ENCODE data around the gene TCOF1.

DNA sequence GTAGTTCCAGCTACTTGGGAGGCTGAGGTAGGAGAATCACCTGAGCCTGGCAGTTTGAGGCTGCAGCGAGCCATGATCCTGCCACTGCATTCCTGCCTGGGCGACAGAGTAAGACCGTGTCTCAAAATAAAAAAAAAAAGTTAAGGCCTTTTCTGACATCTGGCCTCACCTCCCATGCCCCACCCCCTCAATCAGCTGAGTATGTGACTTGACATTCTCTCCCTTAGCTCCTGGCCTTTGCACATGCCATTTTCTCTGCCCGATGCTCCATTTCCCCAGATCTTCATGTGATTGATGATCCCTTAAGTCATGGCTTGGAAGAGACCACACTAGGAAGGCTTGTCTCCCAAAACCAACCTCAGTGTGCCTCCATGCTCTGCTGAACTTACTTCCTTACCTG, 17.7 kb upstream of the TCOF1 start:
- TF ChIP-seq GATA2 (IDR thresholded peaks at IDR 0.05; ENCODE audit: low read depth, low read length) (no peak), GATA3 (IDR thresholded peaks at IDR 0.05; ENCODE audit: low read depth, low read length) (no peak)
